Heart left ventricle (tissue), 13 donors: Measurements from ENCODE around the gene AGPAT1.

Experiments used
- POLR2A ChIP-seq, 2 donors: fragments of 450-650 bp; IDR thresholded peaks; one replicate each; pipeline ENCODE4 v1.6.1; 2017; ENCODE audit warnings: antibody characterized with exemption in 2 of 2, mild to moderate bottlenecking in 2 of 2, moderate library complexity in 2 of 2
- TF ChIP-seq, protein P1 (sequence below), 12 donors: fragments of 200-600 bp; sonication (generic) in 4 of 12; IDR thresholded peaks; one replicate each; pipeline versions ENCODE4 v1.5.0 to v1.8.0; 2018 to 2022; ENCODE audit warnings: antibody characterized with exemption in 12 of 12, mild to moderate bottlenecking in 5 of 12
- donor health status: ischemic (EF 13 %, LVEDD 7.1; RV severe dilation, severe dysfunction).
- donor health status: DM: no; HTN: yes; CAD: no.
- donor health status: DM: no; HTN: no; CAD: no.
- donor health status: ischemic (EF 25% LVEDD 6.9; RV normal size, moderate dysfunction).
- donor health status: ischemic (EF 25% LVEDD 5.7; RV mildly dilated, moderate dysfunction).
- donor health status: ischemic (EF 35%, LVEDD 5.7; RV mildly dilated, moderate dysfunction).
- donor health status: nonischemic (EF 11% LVEDD 7.7; RV severe dilation, severe dysfunction).
- donor health status: DM: yes; HTN: yes; CAD: no.
- donor health status: PGD.
- donor health status: ischemic (EF 29% LVEDD 5.4; RV normal size, mild dysfunction).
- donor health status: nonischemic (EF 23%, LVEDD 6.1; RV moderate dilation, normal function).

GRCh38 chr6:32177788-32178546 lies 2.1 kb upstream of the AGPAT1 start, which contains the start of gene RNF5:
- TF ChIP-seq, protein P1, sequence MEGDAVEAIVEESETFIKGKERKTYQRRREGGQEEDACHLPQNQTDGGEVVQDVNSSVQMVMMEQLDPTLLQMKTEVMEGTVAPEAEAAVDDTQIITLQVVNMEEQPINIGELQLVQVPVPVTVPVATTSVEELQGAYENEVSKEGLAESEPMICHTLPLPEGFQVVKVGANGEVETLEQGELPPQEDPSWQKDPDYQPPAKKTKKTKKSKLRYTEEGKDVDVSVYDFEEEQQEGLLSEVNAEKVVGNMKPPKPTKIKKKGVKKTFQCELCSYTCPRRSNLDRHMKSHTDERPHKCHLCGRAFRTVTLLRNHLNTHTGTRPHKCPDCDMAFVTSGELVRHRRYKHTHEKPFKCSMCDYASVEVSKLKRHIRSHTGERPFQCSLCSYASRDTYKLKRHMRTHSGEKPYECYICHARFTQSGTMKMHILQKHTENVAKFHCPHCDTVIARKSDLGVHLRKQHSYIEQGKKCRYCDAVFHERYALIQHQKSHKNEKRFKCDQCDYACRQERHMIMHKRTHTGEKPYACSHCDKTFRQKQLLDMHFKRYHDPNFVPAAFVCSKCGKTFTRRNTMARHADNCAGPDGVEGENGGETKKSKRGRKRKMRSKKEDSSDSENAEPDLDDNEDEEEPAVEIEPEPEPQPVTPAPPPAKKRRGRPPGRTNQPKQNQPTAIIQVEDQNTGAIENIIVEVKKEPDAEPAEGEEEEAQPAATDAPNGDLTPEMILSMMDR (IDR thresholded peaks at IDR 0.05) = no peak
- peak in 1 of 2 donors; percentile 30 for TF ChIP-seq POLR2A (IDR thresholded peaks at IDR 0.05)
